HCT116 (cell line): Measurements from ENCODE around the gene RREB1. TPM values are rescaled to one million over a fixed set of nuclear protein-coding genes. Genes with fewer than 3 reads are reported as not detected.

Experiments
- ATAC-seq: fragments of 200-7000 bp; cut with Tn5 transposase; 2 replicates; pipeline ENCODE4 v1.9.1; 2020; ENCODE audit warnings: mild to moderate bottlenecking, moderate library complexity
- BruUV-seq: library from RNA; stranded (reverse); fragments of 400-500 nt; replicated peaks from 2 replicates; lab custom pipeline; 2021; lab: Mats Ljungman, UMichigan
- CTCF ChIA-PET: fragments of 300-600 bp; sonication (Branson Sonifier 250); formaldehyde crosslinking; loops from one replicate; lab custom pipeline; 2021; ENCODE audit warnings: antibody characterized with exemption; lab: Charles Lee
- POLR2A ChIA-PET: fragments of 300-600, 350-600 bp; sonication (Branson Sonifier 250); formaldehyde crosslinking; loops from one replicate; lab custom pipeline; 2021; ENCODE audit warnings: antibody characterized with exemption; lab: Charles Lee
- RAD21 ChIA-PET, 2 experiments: fragments of 300-600 bp; sonication (Branson Sonifier 250); formaldehyde crosslinking; loops; one replicate each; lab custom pipeline; 2023; ENCODE audit warnings: low total read pairs in 2 of 2; ENCODE audit not compliant: uncharacterized antibody in 2 of 2, unreplicated experiment in 2 of 2, low non-redundant PET in 1 of 2; lab: Charles Lee
- DNase-seq: peaks from one replicate; pipeline ENCODE4 v3.0.0-alpha.2; 2010; ENCODE audit warnings: low read depth, low spot score
- H2AFZ ChIP-seq: fragments of 200-600 bp; shearing (Covaris generic), sonication (generic); 2 replicates; pipeline ENCODE4 v1.6.1; 2017; ENCODE audit warnings: low read depth, mixed run types, mixed read lengths, antibody characterized with exemption, low read length; ENCODE audit not compliant: poor library complexity, severe bottlenecking
- H3K27ac ChIP-seq: 2 replicates; pipeline ENCODE4 v1.5.1; 2012; ENCODE audit warnings: low read depth, low read length
- H3K27me3 ChIP-seq: fragments of 200-600 bp; sonication (generic); 2 replicates; pipeline ENCODE4 v1.6.1; 2016; ENCODE audit warnings: mixed run types, low read length, mixed read lengths; ENCODE audit not compliant: insufficient read depth
- H3K36me3 ChIP-seq, 2 experiments: fragments of 200-500 bp in 1 of 2; fragments of 200-600 bp in 1 of 2; sonication (Bioruptor generic) in 1 of 2; sonication (generic) in 1 of 2; 2 replicates each; pipeline versions ENCODE4 v1.5.1 to v1.6.1; 2014 to 2016; ENCODE audit warnings: low read length in 2 of 2, inconsistent platforms in 1 of 2, mixed read lengths in 1 of 2, mixed run types in 1 of 2; ENCODE audit not compliant: insufficient read depth in 2 of 2, control insufficient read depth in 1 of 2
- H3K4me1 ChIP-seq, 2 experiments: fragments of 200-600 bp in 1 of 2; sonication (generic) in 1 of 2; 2 replicates each; pipeline versions ENCODE4 v1.5.1 to v1.6.1; 2012 to 2017; ENCODE audit warnings: low read length in 2 of 2, inconsistent platforms in 1 of 2, mild to moderate bottlenecking in 1 of 2, mixed read lengths in 1 of 2, mixed run types in 1 of 2, moderate library complexity in 1 of 2; ENCODE audit not compliant: insufficient read depth in 2 of 2, control insufficient read depth in 1 of 2
- H3K4me2 ChIP-seq: fragments of 200-600 bp; sonication (generic); 2 replicates; pipeline ENCODE4 v1.6.1; 2017; ENCODE audit warnings: mixed run types, low read length, mixed read lengths
- H3K4me3 ChIP-seq, 2 experiments: fragments of 200-600 bp in 1 of 2; sonication (generic) in 1 of 2; replicated peaks in 1 of 2; 2 replicates each; pipeline ENCODE4 v1.5.1; 2011 to 2016; ENCODE audit warnings: low read length in 2 of 2, control low read depth in 1 of 2, low read depth in 1 of 2, mild to moderate bottlenecking in 1 of 2, mixed read lengths in 1 of 2, mixed run types in 1 of 2
- H3K79me2 ChIP-seq: fragments of 200-600 bp; sonication (generic); 2 replicates; pipeline ENCODE4 v1.6.1; 2017; ENCODE audit warnings: mild to moderate bottlenecking, mixed run types, low read length, moderate library complexity, mixed read lengths; ENCODE audit not compliant: insufficient read depth
- H3K9ac ChIP-seq: fragments of 200-600 bp; sonication (generic); 2 replicates; pipeline ENCODE4 v1.6.1; 2016; ENCODE audit warnings: low read length, mixed read lengths
- H3K9me2 ChIP-seq: fragments of 200-600 bp; sonication (generic), shearing (Covaris generic); 2 replicates; pipeline ENCODE4 v1.6.1; 2017; ENCODE audit warnings: mixed run types, mild to moderate bottlenecking, moderate library complexity; ENCODE audit not compliant: insufficient read depth
- H3K9me3 ChIP-seq, 2 experiments: fragments of 200-500 bp in 1 of 2; fragments of 200-600 bp in 1 of 2; sonication (Bioruptor generic) in 1 of 2; sonication (generic) in 1 of 2; 2 replicates each; pipeline ENCODE4 v1.6.1; 2014 to 2017; ENCODE audit warnings: low read length in 2 of 2, mixed read lengths in 2 of 2, inconsistent platforms in 1 of 2, low read depth in 1 of 2, mild to moderate bottlenecking in 1 of 2, mixed run types in 1 of 2, moderate library complexity in 1 of 2; ENCODE audit not compliant: control insufficient read depth in 1 of 2, insufficient read depth in 1 of 2
- H4K20me1 ChIP-seq: fragments of 200-600 bp; sonication (generic), shearing (Covaris generic); 2 replicates; pipeline ENCODE4 v1.6.1; 2017; ENCODE audit warnings: mixed run types, mild to moderate bottlenecking, moderate library complexity; ENCODE audit not compliant: insufficient read depth
- ATF3 ChIP-seq: IDR thresholded peaks from 2 replicates; pipeline ENCODE4 v1.6.1; 2012
- CTCF ChIP-seq, 3 experiments: fragments of 200-600 bp in 1 of 3; sonication (generic) in 1 of 3; IDR thresholded peaks in 2 of 3; conservative IDR thresholded peaks in 1 of 3; 2 replicates each; pipeline ENCODE4 v1.5.1; 2012 to 2017; ENCODE audit warnings: low read depth in 2 of 3, low read length in 2 of 3, antibody characterized with exemption in 1 of 3, borderline replicate concordance in 1 of 3, control low read depth in 1 of 3, mild to moderate bottlenecking in 1 of 3, mixed read lengths in 1 of 3, mixed run types in 1 of 3, moderate library complexity in 1 of 3; ENCODE audit not compliant: insufficient read depth in 1 of 3
- EGR1 ChIP-seq: IDR thresholded peaks from 2 replicates; pipeline ENCODE4 v1.6.1; 2012; ENCODE audit warnings: low read depth
- ELF1 ChIP-seq: IDR thresholded peaks from 2 replicates; pipeline ENCODE4 v1.6.1; 2012; ENCODE audit warnings: low read depth, borderline replicate concordance
- EZH2phosphoT487 ChIP-seq: fragments of 200-600 bp; IDR thresholded peaks from 2 replicates; pipeline ENCODE4 v1.6.1; 2018; ENCODE audit warnings: antibody characterized with exemption, borderline replicate concordance
- FOSL1 ChIP-seq: IDR thresholded peaks from 2 replicates; pipeline ENCODE4 v1.6.1; 2012; ENCODE audit warnings: low read depth
- MAX ChIP-seq: IDR thresholded peaks from 2 replicates; pipeline ENCODE4 v1.6.1; 2012
- POLR2A ChIP-seq: IDR thresholded peaks from 2 replicates; pipeline ENCODE4 v1.7.0; 2011; ENCODE audit warnings: borderline replicate concordance; ENCODE audit not compliant: insufficient read depth, insufficient read length; ENCODE audit errors: extremely low read depth
- POLR2AphosphoS5 ChIP-seq: IDR thresholded peaks from 2 replicates; pipeline ENCODE4 v1.6.1; 2011; ENCODE audit warnings: mild to moderate bottlenecking, low read depth, low read length, moderate library complexity
- RAD21 ChIP-seq: IDR thresholded peaks from 2 replicates; pipeline ENCODE4 v1.6.1; 2012; ENCODE audit warnings: low read depth, mild to moderate bottlenecking
- REST ChIP-seq: IDR thresholded peaks from 2 replicates; pipeline ENCODE4 v1.6.1; 2012; ENCODE audit warnings: low read depth
- SP1 ChIP-seq: IDR thresholded peaks from 2 replicates; pipeline ENCODE4 v1.6.1; 2012; ENCODE audit warnings: low read depth
- SRF ChIP-seq: IDR thresholded peaks from 2 replicates; pipeline ENCODE4 v1.6.1; 2012; ENCODE audit warnings: low read depth
- TCF7L2 ChIP-seq: IDR thresholded peaks from 2 replicates; pipeline ENCODE4 v1.7.0; 2011; ENCODE audit warnings: borderline replicate concordance, inconsistent platforms; ENCODE audit not compliant: insufficient read depth, insufficient read length; ENCODE audit errors: extremely low read depth
- YY1 ChIP-seq: IDR thresholded peaks from 2 replicates; pipeline ENCODE4 v1.6.1; 2011; ENCODE audit warnings: low read length, low read depth, moderate library complexity, mild to moderate bottlenecking; ENCODE audit not compliant: insufficient replicate concordance; ENCODE audit errors: extremely low read depth
- ZBTB33 ChIP-seq: IDR thresholded peaks from 2 replicates; pipeline ENCODE4 v1.6.1; 2011; ENCODE audit warnings: mild to moderate bottlenecking, low read length, moderate library complexity; ENCODE audit not compliant: insufficient replicate concordance; ENCODE audit errors: extremely low read depth
- ZFX ChIP-seq: fragments of 450-650 bp; IDR thresholded peaks from 2 replicates; pipeline ENCODE4 v1.6.1; 2017
- intact Hi-C: fragments of 100-400 bp; cut with micrococcal nuclease; formaldehyde crosslinking; loops from 2 replicates; pipeline ENCODE4 v1.10.0; 2022
- total RNA-seq: library from RNA; stranded (reverse); gene quantifications from one replicate; pipeline ENCODE4 v1.2.1, GENCODE V29; 2021; ENCODE audit not compliant: unreplicated experiment

Gene RREB1
- total RNA-seq, 1 experiment from 2014 or later: 47.9 TPM

- H3K36me3 ChIP-seq: peaks cover 0 to 4% of the 10 kb centered on the region in 2 experiments; a peak in 1 of 4 replicates
- H3K27me3 ChIP-seq: no peaks in the 10 kb centered on the region
- H3K9me2 ChIP-seq: no peaks in the 10 kb centered on the region
- no peak overlapping the region for H3K4me3 ChIP-seq
- POLR2A ChIA-PET: no interaction called here
- peaks cover 12% of the 10 kb centered on the region for H3K79me2 ChIP-seq
- BruUV-seq: no TSS peak
- ATAC-seq (peak; percentile 10), DNase-seq (no peak)
- TF ChIP-seq REST (no peak), YY1 (no peak), FOSL1 (no peak), EZH2phosphoT487 (no peak), POLR2AphosphoS5 (no peak), ZFX (no peak), ELF1 (no peak), POLR2A (no peak), SP1 (no peak), ATF3 (no peak), TCF7L2 (no peak), RAD21 (no peak), EGR1 (no peak), CTCF (IDR thresholded peaks at IDR 0.05 in 2 of 3, conservative IDR thresholded peaks at IDR 0.05 in 1 of 3; ENCODE audit: borderline replicate concordance in 1 of 3, insufficient read depth in 1 of 3, low read depth in 2 of 3, low read length in 2 of 3) (no peak), SRF (no peak), ZBTB33 (no peak), MAX (no peak)
- RAD21 ChIA-PET: interaction anchor here in 1 of 2 experiments (1.1 kb wide), 1 partner anchor 542 kb away, joined by 3 read pairs; no protein-coding TSS in a partner anchor
- no peak overlapping the region for H2AFZ ChIP-seq
- peaks cover 62 to 79% of the 10 kb centered on the region in 2 experiments for H3K4me1 ChIP-seq
- intact Hi-C loops: loop anchor here (5.0 to 10.0 kb wide), 4 partner anchors 134 to 551 kb away; partner anchors contain the start of gene RREB1
- CTCF ChIA-PET: interaction anchor here (0.8 to 2.2 kb wide), 10 partner anchors 180 to 562 kb away, joined by 3 to 9 read pairs (median 3); no protein-coding TSS in a partner anchor
- H3K9me3 ChIP-seq: no peaks in the 10 kb centered on the region
- H3K4me2 ChIP-seq: peak overlapping the region; percentile 30
- no peak overlapping the region for H3K9ac ChIP-seq
- H4K20me1 ChIP-seq: no peaks in the 10 kb centered on the region
- H3K27ac ChIP-seq: no peak overlapping the region
Observed at GRCh38 chr6:7238526-7238899, 130.8 kb downstream of the RREB1 start.
